Esophagus squamous epithelium (tissue), 5 donors: ENCODE data around the gene KCNH6. TPM values are rescaled to one million over a fixed set of nuclear protein-coding genes. Genes with fewer than 3 reads are reported as not detected.

ENCODE experiments used
- DNase-seq: peaks from one replicate; lab custom pipeline; 2025; lab: John Stamatoyannopoulos, UW
- H3K27ac ChIP-seq, 4 donors: fragments of 200-600 bp; sonication (generic); one replicate each; pipeline ENCODE4 v1.5.1; 2016 to 2019; ENCODE audit warnings: mild to moderate bottlenecking in 1 of 4
- H3K27me3 ChIP-seq, 4 donors: fragments of 200-600 bp; sonication (generic); 1 replicate in 3 of 4; 2 replicates in 1 of 4; pipeline versions ENCODE4 v1.5.1 to v1.6.0; 2017 to 2021; ENCODE audit warnings: antibody characterized with exemption in 1 of 4
- H3K36me3 ChIP-seq, 3 donors: fragments of 200-600 bp; sonication (generic); one replicate each; pipeline ENCODE4 v1.5.1; 2016 to 2019
- H3K4me1 ChIP-seq, 3 donors: fragments of 200-600 bp; sonication (generic); one replicate each; pipeline ENCODE4 v1.5.1; 2017 to 2019
- H3K4me3 ChIP-seq, 4 donors: fragments of 200-600 bp; sonication (generic); 1 replicate in 3 of 4; 2 replicates in 1 of 4; pipeline ENCODE4 v1.5.1; 2016 to 2019; ENCODE audit warnings: mild to moderate bottlenecking in 2 of 4, moderate library complexity in 1 of 4
- H3K9me3 ChIP-seq, 3 donors: fragments of 200-600 bp; sonication (generic); one replicate each; pipeline ENCODE4 v1.5.1; 2016 to 2019
- POLR2A ChIP-seq, 4 donors: fragments of 450-650 bp; IDR thresholded peaks; one replicate each; pipeline ENCODE4 v1.6.1; 2017; ENCODE audit warnings: antibody characterized with exemption in 4 of 4, mild to moderate bottlenecking in 4 of 4, moderate library complexity in 3 of 4
- WGBS, 2 donors: methylation state at CpG; one replicate each; pipeline ENCODE4 v1.1.5; 2018; 5-methylcytosine and 5-hydroxymethylcytosine counted together
- intact Hi-C: fragments of 100-400 bp; cut with DNase I; formaldehyde crosslinking; loops from one replicate; pipeline ENCODE4 v1.15.0; 2022
- total RNA-seq, 4 donors: library from RNA; depleted of rRNA; stranded (reverse); fragments of >200 nt; gene quantifications; one replicate each; pipeline ENCODE4 v1.1.0, GENCODE V29; 2016
- TF ChIP-seq, protein P1 (sequence below), 6 experiments: fragments of 450-650 bp in 4 of 6; fragments of 200-600 bp in 2 of 6; sonication (generic) in 2 of 6; IDR thresholded peaks; one replicate each; pipeline ENCODE4 v1.5.1; 2016 to 2019; ENCODE audit warnings: antibody characterized with exemption in 6 of 6, mild to moderate bottlenecking in 4 of 6, moderate library complexity in 4 of 6
- donor health status: DM: yes; HTN: yes; CAD: no.

The KCNH6 gene
- total RNA-seq, 4 donors from 2014 or later = not detected

DNA sequence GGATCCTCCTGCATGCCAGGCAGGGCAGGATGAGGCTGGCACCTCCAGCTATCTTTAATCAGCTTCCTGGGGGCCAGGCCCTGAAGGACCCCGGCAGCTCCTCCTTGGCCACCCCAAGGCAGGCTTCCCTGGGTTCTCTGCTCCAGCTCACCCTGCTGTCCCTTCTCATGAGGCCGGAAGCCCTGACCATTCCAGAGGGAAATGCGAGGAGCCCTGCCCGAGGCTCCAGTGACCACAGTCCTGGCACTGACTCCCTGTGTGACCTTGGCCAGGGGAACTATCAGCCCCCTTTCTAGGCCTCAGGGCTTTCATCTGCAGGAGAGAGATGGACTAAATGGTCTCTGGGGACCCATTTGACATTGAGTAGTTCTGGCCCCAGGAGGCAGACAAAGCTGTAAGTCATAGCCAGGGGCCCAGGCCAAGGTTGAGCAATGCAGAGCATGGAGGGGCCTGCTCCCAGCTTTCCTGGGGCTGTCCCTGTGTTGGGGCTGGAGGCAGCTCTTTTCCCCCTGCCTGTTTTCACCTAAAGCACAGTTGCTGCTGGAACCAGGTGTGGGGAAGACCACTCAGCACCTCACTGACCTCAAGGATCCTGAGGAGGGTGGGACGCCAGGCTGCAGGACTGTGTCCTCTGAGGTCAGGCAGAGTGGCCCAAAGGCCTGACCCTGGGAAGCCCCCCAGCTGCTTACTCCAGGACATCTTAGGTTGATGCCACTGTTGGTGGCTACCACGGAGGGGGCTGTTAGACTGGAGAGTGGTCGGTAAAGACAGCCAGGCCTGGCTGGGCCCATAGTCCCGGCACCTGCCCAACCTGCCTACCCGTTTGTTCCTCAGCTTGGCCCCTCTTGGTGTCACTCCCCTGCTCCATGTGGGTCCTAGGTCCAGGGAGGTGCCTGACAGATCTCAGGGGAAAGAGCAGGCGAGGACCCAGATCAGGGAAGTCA lies 8.1 kb downstream of the KCNH6 start:
- intact Hi-C loops = no loop called here
- Histone ChIP-seq H3K27me3 (peaks cover 0 to 15% (median 0%) of the 10 kb centered on the region in 4 donors), H3K27ac (no peak overlapping the region), H3K9me3 (no peaks in the 10 kb centered on the region), H3K4me1 (no peaks in the 10 kb centered on the region), H3K4me3 (no peak overlapping the region), H3K36me3 (no peaks in the 10 kb centered on the region)
- TF ChIP-seq, protein P1, sequence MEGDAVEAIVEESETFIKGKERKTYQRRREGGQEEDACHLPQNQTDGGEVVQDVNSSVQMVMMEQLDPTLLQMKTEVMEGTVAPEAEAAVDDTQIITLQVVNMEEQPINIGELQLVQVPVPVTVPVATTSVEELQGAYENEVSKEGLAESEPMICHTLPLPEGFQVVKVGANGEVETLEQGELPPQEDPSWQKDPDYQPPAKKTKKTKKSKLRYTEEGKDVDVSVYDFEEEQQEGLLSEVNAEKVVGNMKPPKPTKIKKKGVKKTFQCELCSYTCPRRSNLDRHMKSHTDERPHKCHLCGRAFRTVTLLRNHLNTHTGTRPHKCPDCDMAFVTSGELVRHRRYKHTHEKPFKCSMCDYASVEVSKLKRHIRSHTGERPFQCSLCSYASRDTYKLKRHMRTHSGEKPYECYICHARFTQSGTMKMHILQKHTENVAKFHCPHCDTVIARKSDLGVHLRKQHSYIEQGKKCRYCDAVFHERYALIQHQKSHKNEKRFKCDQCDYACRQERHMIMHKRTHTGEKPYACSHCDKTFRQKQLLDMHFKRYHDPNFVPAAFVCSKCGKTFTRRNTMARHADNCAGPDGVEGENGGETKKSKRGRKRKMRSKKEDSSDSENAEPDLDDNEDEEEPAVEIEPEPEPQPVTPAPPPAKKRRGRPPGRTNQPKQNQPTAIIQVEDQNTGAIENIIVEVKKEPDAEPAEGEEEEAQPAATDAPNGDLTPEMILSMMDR (IDR thresholded peaks at IDR 0.05) = no peak
- no peak for TF ChIP-seq POLR2A (IDR thresholded peaks at IDR 0.05)
- 93% methylated on average over 8 of the region's 10 CpGs; no CpG with 5 or more reads in 1 of the 2 donors for WGBS, 2 donors
- DNase-seq = no peak

DNA sequence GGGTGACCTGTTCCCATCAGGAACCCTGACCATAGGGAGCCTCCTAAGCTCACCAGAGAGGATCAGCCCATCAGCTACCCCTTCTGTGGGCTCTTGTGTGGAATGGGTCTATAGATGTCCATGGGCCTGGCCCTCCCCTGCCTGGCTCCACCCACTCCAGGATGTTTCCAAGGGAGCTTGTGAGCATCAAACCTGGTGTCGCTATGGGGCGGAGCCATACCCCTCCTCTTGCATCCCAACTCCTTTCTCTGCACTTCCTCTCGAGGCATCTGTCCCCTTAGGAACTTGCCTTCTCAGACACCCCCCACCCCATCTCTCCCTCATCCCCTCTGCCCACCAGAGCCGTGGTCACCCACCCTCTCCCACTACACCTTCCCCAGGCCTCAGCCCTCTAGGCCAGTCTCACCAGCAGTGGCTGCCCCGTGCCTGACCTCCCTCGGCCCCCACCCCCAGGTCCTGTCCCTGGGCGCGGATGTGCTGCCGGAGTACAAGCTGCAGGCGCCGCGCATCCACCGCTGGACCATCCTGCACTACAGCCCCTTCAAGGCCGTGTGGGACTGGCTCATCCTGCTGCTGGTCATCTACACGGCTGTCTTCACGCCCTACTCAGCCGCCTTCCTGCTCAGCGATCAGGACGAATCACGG lies 10.4 kb downstream of the KCNH6 start:
- Histone ChIP-seq H3K4me3 (no peak overlapping the region), H3K27me3 (peaks cover 3 to 26% (median 5%) of the 10 kb centered on the region in 4 donors), H3K9me3 (no peaks in the 10 kb centered on the region), H3K4me1 (peaks cover 6 to 9% (median 8%) of the 10 kb centered on the region in 3 donors), H3K36me3 (no peaks in the 10 kb centered on the region), H3K27ac (no peak overlapping the region)
- WGBS, 2 donors = 73 to 84% methylated on average over 12 to 18 of the region's 20 CpGs
- intact Hi-C loops = no loop called here
- TF ChIP-seq POLR2A (IDR thresholded peaks at IDR 0.05) = no peak
- TF ChIP-seq, protein P1 (IDR thresholded peaks at IDR 0.05) = no peak
- no peak for DNase-seq

DNA sequence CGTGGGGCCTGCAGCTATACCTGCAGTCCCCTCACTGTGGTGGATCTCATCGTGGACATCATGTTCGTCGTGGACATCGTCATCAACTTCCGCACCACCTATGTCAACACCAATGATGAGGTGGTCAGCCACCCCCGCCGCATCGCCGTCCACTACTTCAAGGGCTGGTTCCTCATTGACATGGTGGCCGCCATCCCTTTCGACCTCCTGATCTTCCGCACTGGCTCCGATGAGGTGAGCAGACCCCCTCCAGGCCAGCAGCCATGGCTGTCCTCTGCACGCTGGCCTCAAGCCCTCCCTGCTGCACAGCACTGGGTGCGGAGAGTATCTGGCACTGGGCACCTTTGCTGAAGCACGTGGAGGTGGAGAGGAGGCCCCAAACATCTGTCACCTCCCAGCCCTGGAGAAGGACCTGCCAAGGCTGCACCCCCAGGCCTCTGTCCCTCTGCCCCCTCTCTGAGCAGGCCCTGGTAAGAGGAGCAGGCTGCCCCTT lies 11.0 kb downstream of the KCNH6 start:
- intact Hi-C loops = no loop called here
- peaks cover 4 to 31% (median 9%) of the 10 kb centered on the region in 4 donors for H3K27me3 ChIP-seq
- WGBS, 2 donors = 89% methylated on average over 12 to 16 of the region's 17 CpGs
- TF ChIP-seq, protein P1 (IDR thresholded peaks at IDR 0.05) = no peak
- TF ChIP-seq POLR2A (IDR thresholded peaks at IDR 0.05) = no peak
- no peaks in the 10 kb centered on the region for H3K36me3 ChIP-seq
- no peak for DNase-seq
- peaks cover 6 to 12% (median 8%) of the 10 kb centered on the region in 3 donors for H3K4me1 ChIP-seq
- no peaks in the 10 kb centered on the region for H3K9me3 ChIP-seq
- H3K27ac ChIP-seq = no peak overlapping the region
- no peak overlapping the region for H3K4me3 ChIP-seq

DNA sequence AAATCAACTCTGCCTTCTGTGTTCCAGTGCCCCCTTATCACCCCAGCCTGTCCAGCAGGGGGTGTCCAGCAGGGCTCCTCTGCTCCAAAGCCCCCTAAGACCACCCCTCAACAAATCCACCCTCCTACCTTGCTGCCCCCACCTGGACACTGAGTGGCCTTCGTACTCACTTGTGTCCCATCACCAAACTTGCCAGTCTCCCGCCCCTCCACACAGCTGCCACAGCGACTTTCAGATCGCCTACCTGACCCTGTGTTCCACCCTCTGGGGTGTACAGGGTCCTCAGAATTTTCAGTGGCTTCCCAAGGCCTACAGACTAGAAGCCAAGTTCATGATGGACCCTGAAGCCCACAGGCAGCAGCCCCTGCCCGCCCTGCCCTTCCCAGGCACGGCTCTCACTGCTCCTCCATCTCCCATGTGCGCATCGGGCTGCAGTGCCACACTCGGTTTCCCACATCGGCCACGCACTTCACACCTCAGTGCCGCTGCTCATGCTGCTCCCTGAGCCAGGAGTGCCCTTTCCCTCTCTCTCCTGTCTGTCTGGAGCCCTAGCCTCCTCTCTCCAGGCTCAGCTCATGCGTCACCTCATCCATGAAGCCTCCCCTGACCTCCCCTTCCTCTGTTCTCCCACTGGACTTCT lies 11.8 kb downstream of the KCNH6 start:
- H3K27me3 ChIP-seq = peaks cover 4 to 39% (median 10%) of the 10 kb centered on the region in 4 donors
- intact Hi-C loops = no loop called here
- TF ChIP-seq POLR2A (IDR thresholded peaks at IDR 0.05) = no peak
- TF ChIP-seq, protein P1 (IDR thresholded peaks at IDR 0.05) = no peak
- H3K27ac ChIP-seq = no peak overlapping the region
- no peak for DNase-seq
- H3K4me1 ChIP-seq = peaks cover 6 to 12% (median 8%) of the 10 kb centered on the region in 3 donors
- no peaks in the 10 kb centered on the region for H3K36me3 ChIP-seq
- no peak overlapping the region for H3K4me3 ChIP-seq
- WGBS, 2 donors = 76 to 91% methylated on average over 11 to 12 of the region's 13 CpGs
- no peaks in the 10 kb centered on the region for H3K9me3 ChIP-seq
